Thoracic aorta (tissue), 2 donors: ENCODE data around the gene ARFGEF2. TPM values are rescaled to one million over a fixed set of nuclear protein-coding genes. Genes with fewer than 3 reads are reported as not detected.
"Not testable (repeated sequence)": the region's sequence is repeated elsewhere in the genome, so short reads cannot be mapped to it uniquely, and the experiment has no call there.

ENCODE experiments used
- ATAC-seq: fragments of 150-250 bp; one replicate; pipeline ENCODE4 v1.8.0; 2017; ENCODE audit warnings: low read depth; ENCODE audit not compliant: insufficient number of reproducible peaks, low FRiP score
- DNase-seq: peaks from one replicate; pipeline ENCODE4 v3.0.0-alpha.2; 2020; ENCODE audit warnings: low spot score
- H3K27ac ChIP-seq, 2 donors: fragments of 200-600 bp; sonication (generic); 1 replicate in 1 of 2; 2 replicates in 1 of 2; pipeline ENCODE4 v1.5.1; 2016; ENCODE audit warnings: mild to moderate bottlenecking in 2 of 2, moderate library complexity in 2 of 2
- H3K27me3 ChIP-seq: fragments of 200-600 bp; sonication (generic); replicated peaks from 2 replicates; pipeline ENCODE4 v1.6.0; 2016; ENCODE audit warnings: mild to moderate bottlenecking; ENCODE audit not compliant: insufficient read depth
- H3K36me3 ChIP-seq: fragments of 200-600 bp; sonication (generic); one replicate; pipeline ENCODE4 v1.5.1; 2016
- H3K4me1 ChIP-seq, 2 donors: fragments of 200-600 bp; sonication (generic); 1 replicate in 1 of 2; 2 replicates in 1 of 2; pipeline versions ENCODE4 v1.5.1 to v1.6.0; 2016; ENCODE audit warnings: low read depth in 2 of 2, mild to moderate bottlenecking in 1 of 2; ENCODE audit not compliant: control insufficient read depth in 1 of 2
- H3K4me3 ChIP-seq: fragments of 200-600 bp; sonication (generic); 2 replicates; pipeline ENCODE4 v1.5.1; 2016; ENCODE audit warnings: mild to moderate bottlenecking
- H3K9me3 ChIP-seq: fragments of 200-600 bp; sonication (generic); 2 replicates; pipeline ENCODE4 v1.5.1; 2016
- CTCF ChIP-seq: fragments of 200-600 bp; sonication (generic); IDR thresholded peaks from one replicate; pipeline ENCODE4 v1.5.1; 2019; ENCODE audit warnings: antibody characterized with exemption
- total RNA-seq, 2 donors: library from RNA; depleted of rRNA; stranded (reverse); fragments of >200 nt; gene quantifications; one replicate each; pipeline versions ENCODE4 v1.1.0 to v1.2.3, GENCODE V29; 2016

Gene ARFGEF2
- total RNA-seq, 2 donors from 2014 or later = 25.9 to 37.2 TPM

- Histone ChIP-seq H3K9me3 (no peaks in the 10 kb centered on the region), H3K27ac (no peak overlapping the region), H3K27me3 (no peaks in the 10 kb centered on the region), H3K4me3 (no peak overlapping the region), H3K36me3 (peaks cover 58% of the 10 kb centered on the region), H3K4me1 (no peaks in the 10 kb centered on the region)
- DNase-seq = no peak
- TF ChIP-seq CTCF = no peak
- no peak for ATAC-seq
Measured at GRCh38 chr20:48970681-48971365, 49.3 kb downstream of the ARFGEF2 start.

- Histone ChIP-seq H3K36me3 (peaks cover 62% of the 10 kb centered on the region), H3K4me3 (no peak overlapping the region), H3K9me3 (no peaks in the 10 kb centered on the region), H3K27me3 (no peaks in the 10 kb centered on the region), H3K27ac (no peak overlapping the region), H3K4me1 (no peaks in the 10 kb centered on the region)
- DNase-seq (no peak), ATAC-seq (no peak)
- no peak for TF ChIP-seq CTCF
Measured at GRCh38 chr20:48971956-48972355, 50.4 kb downstream of the ARFGEF2 start.

- no peaks in the 10 kb centered on the region for H3K9me3 ChIP-seq
- TF ChIP-seq CTCF = no peak
- H3K27ac ChIP-seq = no peak overlapping the region
- no peak for ATAC-seq
- no peak for DNase-seq
- H3K36me3 ChIP-seq = peaks cover 57% of the 10 kb centered on the region
- H3K4me1 ChIP-seq = no peaks in the 10 kb centered on the region
- no peaks in the 10 kb centered on the region for H3K27me3 ChIP-seq
- no peak overlapping the region for H3K4me3 ChIP-seq
Measured at GRCh38 chr20:48972816-48973215, 51.3 kb downstream of the ARFGEF2 start.

GRCh38 chr20:48975955-48976354, 54.4 kb downstream of the ARFGEF2 start:
- ATAC-seq = no peak
- no peak for TF ChIP-seq CTCF

GRCh38 chr20:48979980-48980379, 58.5 kb downstream of the ARFGEF2 start:
- H3K4me3 ChIP-seq, DNase-seq, ATAC-seq, H3K27me3 ChIP-seq, H3K27ac ChIP-seq, H3K9me3 ChIP-seq: not testable (repeated sequence)
- Histone ChIP-seq H3K36me3 (peaks cover 28% of the 10 kb centered on the region), H3K4me1 (peaks cover 0 to 22% of the 10 kb centered on the region in 2 donors)

More at GRCh38 chr20:48975955-48976354, 54.4 kb downstream of the ARFGEF2 start:
- peaks cover 0 to 8% of the 10 kb centered on the region in 2 donors for H3K4me1 ChIP-seq
- no peak overlapping the region for H3K27ac ChIP-seq
- H3K36me3 ChIP-seq = peaks cover 34% of the 10 kb centered on the region
- H3K9me3 ChIP-seq = no peaks in the 10 kb centered on the region
- DNase-seq = no peak
- no peaks in the 10 kb centered on the region for H3K27me3 ChIP-seq
- no peak overlapping the region for H3K4me3 ChIP-seq
